HG03039 (cell line): ENCODE results near the gene SETD1A.

Experiments
- ATAC-seq: cut with Tn5 transposase; IDR thresholded peaks from one replicate; pipeline ENCODE4 v1.9.1; 2021; ENCODE audit warnings: mild to moderate bottlenecking, moderate library complexity; ENCODE audit not compliant: unreplicated experiment

Gene SETD1A

GRCh38 chr16:30980434-30980833, 22.9 kb downstream of the SETD1A start:
- no peak for ATAC-seq

DNA sequence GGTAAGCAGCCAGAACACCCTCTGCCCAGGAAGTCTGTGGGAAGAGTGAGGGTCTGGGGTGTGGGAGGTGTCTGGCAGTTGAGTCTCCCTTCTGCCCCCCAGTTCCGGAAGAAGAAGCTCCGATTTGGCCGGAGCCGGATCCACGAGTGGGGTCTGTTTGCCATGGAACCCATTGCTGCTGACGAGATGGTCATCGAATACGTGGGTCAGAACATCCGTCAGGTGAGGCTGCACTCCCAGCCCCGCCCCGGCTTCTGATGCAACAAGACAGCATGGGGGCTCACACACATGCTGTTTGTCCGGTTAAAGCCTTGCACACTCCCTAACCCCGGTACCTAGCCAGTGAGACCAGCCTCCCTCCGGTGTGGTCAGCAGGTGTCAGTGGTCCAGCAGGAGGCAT, 23.4 kb downstream of the SETD1A start:
- ATAC-seq, result no peak

GRCh38 chr16:30982548-30983288, 25.2 kb downstream of the SETD1A start:
- ATAC-seq, result no peak

GRCh38 chr16:30983289-30983889, 25.8 kb downstream of the SETD1A start:
- no peak for ATAC-seq

DNA sequence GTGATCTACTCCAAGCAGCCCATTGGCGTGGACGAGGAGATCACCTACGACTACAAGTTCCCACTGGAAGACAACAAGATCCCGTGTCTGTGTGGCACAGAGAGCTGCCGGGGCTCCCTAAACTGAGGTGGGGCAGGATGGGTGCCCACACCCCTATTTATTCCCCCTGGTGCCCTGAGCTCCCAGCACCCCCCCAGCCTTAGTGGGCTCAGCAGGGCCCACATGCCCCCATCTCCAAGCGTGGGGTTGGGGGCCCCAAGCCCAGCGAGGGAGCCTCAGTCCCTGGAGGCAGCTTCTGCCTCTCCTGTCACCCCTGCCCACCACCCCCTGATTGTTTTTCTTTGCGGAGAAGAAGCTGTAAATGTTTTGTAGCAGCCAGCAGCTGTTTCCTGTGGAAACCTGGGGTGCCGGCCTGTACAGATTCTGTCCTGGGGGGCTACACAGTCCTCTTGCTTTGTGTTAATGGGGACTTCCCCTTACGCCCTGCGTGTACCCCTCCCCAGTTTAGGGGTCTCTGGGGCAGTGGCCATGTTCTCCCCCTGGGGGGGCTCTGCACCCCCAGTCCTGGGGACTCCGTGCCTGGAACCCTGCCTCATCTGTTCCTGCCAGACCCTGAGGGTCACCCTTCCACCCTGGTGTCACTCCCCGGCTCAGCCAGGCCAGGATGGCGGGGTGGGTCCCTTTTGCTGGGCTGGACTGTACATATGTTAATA, 26.5 kb downstream of the SETD1A start:
- no peak for ATAC-seq

DNA sequence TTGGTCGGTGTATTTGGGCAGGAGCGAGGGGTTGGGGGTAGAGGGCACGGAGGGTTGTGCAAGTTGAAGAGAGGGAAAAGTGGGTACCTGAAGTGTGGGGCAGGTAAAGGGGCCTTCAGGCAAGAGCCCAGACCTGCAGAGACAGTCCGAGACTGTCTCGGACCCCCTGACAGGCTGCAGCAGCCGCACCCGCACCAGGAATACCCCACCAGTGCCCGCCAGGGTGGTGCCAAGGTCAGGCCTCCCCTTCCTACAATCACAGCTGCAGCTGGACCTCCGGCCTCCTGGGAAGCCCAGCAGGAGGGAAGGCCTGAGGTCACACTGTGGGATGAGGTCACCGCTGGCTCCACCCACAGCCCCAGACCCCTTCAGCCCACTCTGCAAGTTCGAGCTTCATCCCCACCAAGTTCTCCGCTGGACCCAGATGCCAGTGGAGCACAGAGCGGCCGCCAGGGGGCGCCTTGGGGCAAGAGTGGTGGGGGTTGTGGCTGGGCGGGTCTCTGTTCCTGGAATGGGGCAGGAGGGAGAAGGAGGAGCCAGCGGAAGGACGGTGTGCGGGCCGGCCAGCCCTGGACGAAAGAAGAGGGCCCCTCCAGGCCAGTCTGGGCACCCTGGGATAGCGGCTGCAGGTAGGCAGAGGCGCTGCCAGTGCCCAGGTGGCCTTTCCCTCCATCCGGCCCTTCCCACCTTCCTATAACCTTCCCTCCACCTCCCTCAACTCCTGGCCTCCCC, 27.3 kb downstream of the SETD1A start, which contains the start of gene HSD3B7:
Gene HSD3B7 (plus strand): TSS at position 539 of the 732 bp plus-strand sequence. CDS start 452 bp downstream, outside the sequence.
- no peak for ATAC-seq

DNA sequence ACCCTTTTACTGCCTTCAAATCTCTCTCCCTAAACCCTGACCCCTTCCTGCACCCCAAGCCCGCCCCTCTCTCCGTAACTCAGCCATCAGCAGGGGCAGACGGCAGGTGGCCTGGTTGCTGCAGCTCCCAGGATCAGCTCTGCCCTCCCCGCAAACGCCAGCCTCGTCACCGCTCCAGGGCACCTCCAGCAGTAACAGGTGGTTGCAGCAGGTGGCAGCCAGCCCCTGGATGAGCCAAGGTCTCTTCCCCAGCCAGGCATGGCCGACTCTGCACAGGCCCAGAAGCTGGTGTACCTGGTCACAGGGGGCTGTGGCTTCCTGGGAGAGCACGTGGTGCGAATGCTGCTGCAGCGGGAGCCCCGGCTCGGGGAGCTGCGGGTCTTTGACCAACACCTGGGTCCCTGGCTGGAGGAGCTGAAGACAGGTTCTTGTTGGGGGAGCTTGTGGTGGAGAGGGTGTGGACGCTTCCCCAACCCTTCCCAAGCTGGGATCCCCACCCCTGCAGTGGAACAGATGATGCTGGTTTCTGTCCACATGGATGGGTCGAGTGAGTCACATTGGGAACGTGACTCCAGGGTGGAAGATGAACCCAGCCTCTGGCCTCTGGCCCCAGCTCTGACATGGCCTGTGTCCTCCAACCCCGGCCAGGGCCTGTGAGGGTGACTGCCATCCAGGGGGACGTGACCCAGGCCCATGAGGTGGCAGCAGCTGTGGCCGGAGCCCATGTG, 28.0 kb downstream of the SETD1A start:
- no peak for ATAC-seq

GRCh38 chr16:30986129-30986991, 28.8 kb downstream of the SETD1A start:
- ATAC-seq, result no peak

- no peak for ATAC-seq
Observed at GRCh38 chr16:30987581-30988190, 30.1 kb downstream of the SETD1A start.

- no peak for ATAC-seq
Observed at GRCh38 chr16:30989469-30990047, 32.0 kb downstream of the SETD1A start.

DNA sequence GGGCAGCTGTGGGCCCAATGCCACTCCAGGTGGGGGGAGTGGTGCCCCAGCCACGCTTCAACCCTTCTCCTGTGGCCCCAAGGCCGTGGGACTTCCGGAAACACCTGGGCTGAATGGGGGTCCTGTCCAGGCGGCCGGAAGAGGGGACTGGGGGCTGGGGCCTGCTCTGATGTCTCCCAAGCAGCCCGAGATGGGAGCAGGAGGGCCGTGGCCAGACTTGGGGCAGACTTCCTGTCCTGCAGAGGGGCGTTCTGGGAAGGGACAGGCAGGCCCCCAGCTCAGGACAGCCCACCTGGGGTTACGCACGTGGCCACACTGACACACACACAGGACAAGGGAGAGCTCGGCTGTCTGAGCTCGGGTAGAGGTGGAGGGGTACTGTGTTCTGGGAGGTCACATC, 32.6 kb downstream of the SETD1A start:
- no peak for ATAC-seq

GRCh38 chr16:30991052-30991451, 33.5 kb downstream of the SETD1A start:
- ATAC-seq, result no peak

GRCh38 chr16:30992276-30992780, 34.8 kb downstream of the SETD1A start:
- ATAC-seq, result no peak

- ATAC-seq, result no peak
Observed at GRCh38 chr16:30992931-30993816, 35.6 kb downstream of the SETD1A start.

DNA sequence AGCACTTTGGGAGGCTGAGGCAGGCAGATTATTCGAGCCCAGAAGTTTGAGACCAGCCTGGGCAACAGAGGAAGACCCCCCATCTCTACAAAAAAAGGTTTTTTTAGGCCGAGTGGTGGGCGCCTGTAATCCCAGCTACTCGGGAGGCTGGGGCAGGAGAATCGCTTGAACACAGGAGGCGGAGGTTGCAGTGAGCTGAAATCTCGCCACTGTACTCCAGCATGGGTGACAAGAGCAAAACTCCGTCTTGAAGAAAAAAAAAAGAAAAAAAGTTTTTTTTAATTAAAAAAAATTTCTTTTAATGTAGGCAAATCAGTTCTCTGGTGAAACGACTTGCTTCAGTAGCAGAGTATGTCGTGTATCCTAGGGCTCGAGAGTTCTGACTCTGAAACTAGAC, 38.4 kb downstream of the SETD1A start:
- no peak for ATAC-seq

DNA sequence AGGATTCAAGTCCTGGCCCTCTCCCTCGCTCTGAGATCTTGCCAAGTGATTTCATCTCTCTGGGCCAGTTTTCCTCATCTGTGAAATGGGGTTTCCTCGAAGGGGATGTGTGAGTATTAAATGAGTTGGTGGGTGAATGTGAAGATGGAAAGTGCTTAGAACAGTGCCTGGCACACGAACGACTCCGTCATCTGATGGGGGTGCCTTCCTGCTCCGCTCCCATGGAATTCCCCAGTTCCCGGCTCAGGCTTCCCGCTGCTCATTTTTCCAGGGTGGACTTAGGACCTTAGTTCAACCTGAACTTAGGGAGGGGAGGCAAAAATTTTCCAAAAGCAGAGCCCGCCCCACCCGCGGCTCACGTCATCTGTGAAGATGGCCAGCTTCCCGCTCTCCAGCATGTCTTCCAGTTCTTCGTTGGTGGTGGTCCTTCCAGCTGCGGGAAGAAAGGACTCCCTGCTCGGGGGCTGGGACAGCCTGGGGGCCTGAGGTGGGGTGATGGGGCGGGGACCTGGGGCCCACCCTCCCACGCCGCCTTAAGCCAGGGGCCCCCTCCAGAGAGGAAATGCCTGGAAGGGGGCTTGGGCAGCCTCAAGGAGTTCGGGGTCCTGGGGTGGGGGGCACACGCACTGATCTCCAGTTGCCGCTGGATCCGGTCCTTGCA, 38.9 kb downstream of the SETD1A start:
- ATAC-seq, result no peak
